Karpas-422 (cell line): ENCODE results near the gene HBA2. TPM values are rescaled to one million over a fixed set of nuclear protein-coding genes. Genes with fewer than 3 reads are reported as not detected.
"Not testable (repeated sequence)": the region's sequence is repeated elsewhere in the genome, so short reads cannot be mapped to it uniquely, and the experiment has no call there.

ENCODE experiments used
- DNase-seq: peaks from one replicate; pipeline ENCODE4 v3.0.0-alpha.2; 2015
- H2AFZ ChIP-seq: fragments of 200-600 bp; sonication (generic); 2 replicates; pipeline ENCODE4 v1.6.1; 2014; ENCODE audit warnings: antibody characterized with exemption, low read length, mixed read lengths
- H3K27ac ChIP-seq: fragments of 200-600 bp; sonication (generic); 2 replicates; pipeline ENCODE4 v1.5.1; 2014; ENCODE audit warnings: mild to moderate bottlenecking, low read length, moderate library complexity
- H3K27me3 ChIP-seq: fragments of 200-600 bp; sonication (generic); 2 replicates; pipeline ENCODE4 v1.6.1; 2014; ENCODE audit warnings: low read length, mixed read lengths
- H3K36me3 ChIP-seq: fragments of 200-600 bp; sonication (generic); 2 replicates; pipeline ENCODE4 v1.6.1; 2014; ENCODE audit warnings: low read length, mixed read lengths; ENCODE audit not compliant: insufficient read depth
- H3K4me1 ChIP-seq: fragments of 200-600 bp; sonication (generic); 2 replicates; pipeline ENCODE4 v1.6.1; 2014; ENCODE audit warnings: mild to moderate bottlenecking, low read length, mixed read lengths
- H3K4me2 ChIP-seq: fragments of 200-600 bp; sonication (generic); 2 replicates; pipeline ENCODE4 v1.6.1; 2014; ENCODE audit warnings: low read length, low read depth, mild to moderate bottlenecking; ENCODE audit not compliant: poor library complexity, severe bottlenecking
- H3K4me3 ChIP-seq: fragments of 200-600 bp; sonication (generic); 2 replicates; pipeline ENCODE4 v1.5.1; 2014; ENCODE audit warnings: mild to moderate bottlenecking, antibody characterized with exemption, low read length, mixed read lengths
- H3K79me2 ChIP-seq: fragments of 200-600 bp; sonication (generic); 2 replicates; pipeline ENCODE4 v1.6.1; 2014; ENCODE audit warnings: mild to moderate bottlenecking, low read length, mixed read lengths
- H3K9ac ChIP-seq: fragments of 200-600 bp; sonication (generic); 2 replicates; pipeline ENCODE4 v1.6.0; 2014; ENCODE audit warnings: low read length
- H3K9me2 ChIP-seq: fragments of 200-600 bp; sonication (generic), shearing (Covaris generic); replicated peaks from 2 replicates; pipeline ENCODE4 v1.6.0; 2014; ENCODE audit warnings: mild to moderate bottlenecking, low read length, moderate library complexity; ENCODE audit not compliant: insufficient read depth
- H3K9me3 ChIP-seq: fragments of 300-700, 200-600 bp; sonication (generic); 2 replicates; pipeline ENCODE4 v1.6.1; 2014; ENCODE audit warnings: low read length, mixed read lengths
- H4K20me1 ChIP-seq: fragments of 200-600 bp; sonication (generic); 2 replicates; pipeline ENCODE4 v1.6.1; 2014; ENCODE audit warnings: mild to moderate bottlenecking, antibody characterized with exemption, low read length, low read depth; ENCODE audit not compliant: insufficient read depth
- total RNA-seq: library from RNA; depleted of rRNA; stranded (reverse); fragments of >200 nt; shearing (Covaris generic); gene quantifications from 2 replicates; pipeline ENCODE4 v1.2.3, GENCODE V29; 2014; ENCODE audit warnings: low replicate concordance

HBA2 gene
- total RNA-seq, 1 experiment from 2014 or later: not detected

- no peaks in the 10 kb centered on the region for H3K36me3 ChIP-seq
- H3K9me3 ChIP-seq: no peaks in the 10 kb centered on the region
- H3K4me3 ChIP-seq: no peak overlapping the region
Observed at GRCh38 chr16:160691-161190, 11.9 kb upstream of the HBA2 start.

DNA sequence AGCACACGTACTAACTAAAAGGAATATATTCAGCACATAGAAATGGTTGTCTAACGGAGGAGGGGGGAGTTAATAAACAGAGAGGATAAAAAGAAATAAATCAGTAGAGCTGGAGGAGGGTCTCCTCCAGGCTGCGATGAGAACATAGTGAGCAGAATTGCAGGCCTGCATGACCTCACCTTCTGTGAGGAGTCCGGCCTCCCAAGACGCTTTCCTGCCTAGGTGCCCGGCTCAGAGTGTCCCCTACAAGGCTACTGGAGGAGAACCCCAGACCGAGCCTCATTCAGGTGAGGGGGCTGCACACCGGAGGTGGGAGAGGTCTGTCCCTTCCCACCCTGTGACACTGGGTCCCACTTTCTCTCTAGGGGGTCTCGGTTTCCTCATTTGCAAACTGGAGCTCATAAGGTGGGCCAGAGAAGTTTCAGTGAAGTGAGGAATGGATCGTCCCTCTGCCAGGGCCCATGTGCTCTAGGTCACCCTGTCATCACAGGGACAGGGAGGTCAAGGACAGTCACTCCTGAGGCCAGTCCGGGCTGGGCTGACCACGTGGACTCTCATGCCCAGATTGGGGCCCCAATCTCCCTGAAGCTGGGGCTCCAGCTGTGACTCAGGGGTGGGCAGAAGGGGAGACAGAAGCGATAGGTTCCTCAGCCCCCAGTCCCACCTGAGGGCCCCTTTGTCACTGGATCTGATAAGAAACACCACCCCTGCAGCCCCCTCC is 10.2 kb upstream of the HBA2 start:
- H3K9me3 ChIP-seq: no peaks in the 10 kb centered on the region
- H3K9ac ChIP-seq: no peak overlapping the region
- H3K4me1 ChIP-seq: peaks cover 7% of the 10 kb centered on the region
- H3K27ac ChIP-seq: no peak overlapping the region
- no peak for DNase-seq
- no peaks in the 10 kb centered on the region for H4K20me1 ChIP-seq
- no peak overlapping the region for H2AFZ ChIP-seq
- no peaks in the 10 kb centered on the region for H3K79me2 ChIP-seq
- H3K4me3 ChIP-seq: no peak overlapping the region
- no peaks in the 10 kb centered on the region for H3K9me2 ChIP-seq
- H3K36me3 ChIP-seq: no peaks in the 10 kb centered on the region
- no peak overlapping the region for H3K4me2 ChIP-seq
- no peaks in the 10 kb centered on the region for H3K27me3 ChIP-seq

More at GRCh38 chr16:160691-161190, 11.9 kb upstream of the HBA2 start:
- H2AFZ ChIP-seq: no peak overlapping the region
- no peak for DNase-seq
- H3K27ac ChIP-seq: no peak overlapping the region
- H4K20me1 ChIP-seq: no peaks in the 10 kb centered on the region
- H3K4me2 ChIP-seq: no peak overlapping the region
- H3K4me1 ChIP-seq: peaks cover 7% of the 10 kb centered on the region
- no peaks in the 10 kb centered on the region for H3K27me3 ChIP-seq
- H3K9ac ChIP-seq: no peak overlapping the region
- no peaks in the 10 kb centered on the region for H3K79me2 ChIP-seq
- no peaks in the 10 kb centered on the region for H3K9me2 ChIP-seq

GRCh38 chr16:163139-163538 is 9.5 kb upstream of the HBA2 start:
- not testable (repeated sequence) for H3K27ac ChIP-seq, H3K27me3 ChIP-seq, H3K4me3 ChIP-seq

GRCh38 chr16:163696-164095 is 9.0 kb upstream of the HBA2 start:
- H3K9me3 ChIP-seq, H3K36me3 ChIP-seq, H2AFZ ChIP-seq, H4K20me1 ChIP-seq, DNase-seq, H3K4me3 ChIP-seq, H3K27me3 ChIP-seq, H3K9ac ChIP-seq, H3K79me2 ChIP-seq, H3K9me2 ChIP-seq, H3K4me2 ChIP-seq, H3K27ac ChIP-seq, H3K4me1 ChIP-seq: not testable (repeated sequence)

More at GRCh38 chr16:163139-163538, 9.5 kb upstream of the HBA2 start:
- H4K20me1 ChIP-seq, H2AFZ ChIP-seq, DNase-seq, H3K9me3 ChIP-seq, H3K9me2 ChIP-seq, H3K4me2 ChIP-seq, H3K9ac ChIP-seq, H3K79me2 ChIP-seq, H3K4me1 ChIP-seq, H3K36me3 ChIP-seq: not testable (repeated sequence)

- H3K27me3 ChIP-seq, H3K9me2 ChIP-seq, H3K4me2 ChIP-seq, H3K36me3 ChIP-seq, H3K9ac ChIP-seq, H3K79me2 ChIP-seq, H3K4me3 ChIP-seq, H3K27ac ChIP-seq, DNase-seq, H3K4me1 ChIP-seq, H2AFZ ChIP-seq, H3K9me3 ChIP-seq, H4K20me1 ChIP-seq: not testable (repeated sequence)
Observed at GRCh38 chr16:164134-164823, 8.4 kb upstream of the HBA2 start.

DNA sequence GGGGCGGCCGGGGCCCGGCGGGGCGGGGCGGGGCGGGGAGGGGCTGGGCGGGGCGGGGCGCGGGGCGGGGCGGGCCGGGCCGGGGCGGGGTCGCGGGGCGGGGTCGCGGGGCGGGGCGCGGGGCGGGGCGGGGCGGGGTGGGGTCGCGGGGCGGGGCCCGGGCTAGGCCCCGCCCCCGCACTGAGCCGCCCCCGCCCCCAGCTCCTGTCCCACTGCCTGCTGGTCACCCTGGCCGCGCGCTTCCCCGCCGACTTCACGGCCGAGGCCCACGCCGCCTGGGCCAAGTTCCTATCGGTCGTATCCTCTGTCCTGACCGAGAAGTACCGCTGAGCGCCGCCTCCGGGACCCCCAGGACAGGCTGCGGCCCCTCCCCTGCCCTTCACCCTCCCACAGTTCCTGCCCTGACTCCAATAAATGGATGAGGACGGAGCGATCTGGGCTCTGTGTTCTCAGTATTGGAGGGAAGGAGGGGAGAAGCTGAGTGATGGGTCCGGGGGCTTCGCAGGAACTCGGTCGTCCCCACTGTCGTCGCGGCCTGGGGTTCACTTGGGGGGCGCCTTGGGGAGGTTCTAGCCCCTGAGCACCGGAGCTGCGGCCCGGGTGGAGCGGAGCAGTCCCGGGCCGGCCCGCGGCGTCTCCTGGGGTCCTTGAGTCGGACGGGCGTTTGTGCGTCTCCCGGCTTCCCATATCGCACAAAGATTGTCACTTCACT is 7.7 kb upstream of the HBA2 start:
- no peak overlapping the region for H2AFZ ChIP-seq
- no peaks in the 10 kb centered on the region for H3K27me3 ChIP-seq
- no peak overlapping the region for H3K27ac ChIP-seq
- H3K4me1 ChIP-seq: no peaks in the 10 kb centered on the region
- DNase-seq: no peak
- H3K79me2 ChIP-seq: no peaks in the 10 kb centered on the region
- no peaks in the 10 kb centered on the region for H4K20me1 ChIP-seq
- H3K9me2 ChIP-seq: no peaks in the 10 kb centered on the region
- H3K9me3 ChIP-seq: no peaks in the 10 kb centered on the region
- no peak overlapping the region for H3K4me2 ChIP-seq
- no peak overlapping the region for H3K4me3 ChIP-seq
- no peaks in the 10 kb centered on the region for H3K36me3 ChIP-seq
- H3K9ac ChIP-seq: no peak overlapping the region

DNA sequence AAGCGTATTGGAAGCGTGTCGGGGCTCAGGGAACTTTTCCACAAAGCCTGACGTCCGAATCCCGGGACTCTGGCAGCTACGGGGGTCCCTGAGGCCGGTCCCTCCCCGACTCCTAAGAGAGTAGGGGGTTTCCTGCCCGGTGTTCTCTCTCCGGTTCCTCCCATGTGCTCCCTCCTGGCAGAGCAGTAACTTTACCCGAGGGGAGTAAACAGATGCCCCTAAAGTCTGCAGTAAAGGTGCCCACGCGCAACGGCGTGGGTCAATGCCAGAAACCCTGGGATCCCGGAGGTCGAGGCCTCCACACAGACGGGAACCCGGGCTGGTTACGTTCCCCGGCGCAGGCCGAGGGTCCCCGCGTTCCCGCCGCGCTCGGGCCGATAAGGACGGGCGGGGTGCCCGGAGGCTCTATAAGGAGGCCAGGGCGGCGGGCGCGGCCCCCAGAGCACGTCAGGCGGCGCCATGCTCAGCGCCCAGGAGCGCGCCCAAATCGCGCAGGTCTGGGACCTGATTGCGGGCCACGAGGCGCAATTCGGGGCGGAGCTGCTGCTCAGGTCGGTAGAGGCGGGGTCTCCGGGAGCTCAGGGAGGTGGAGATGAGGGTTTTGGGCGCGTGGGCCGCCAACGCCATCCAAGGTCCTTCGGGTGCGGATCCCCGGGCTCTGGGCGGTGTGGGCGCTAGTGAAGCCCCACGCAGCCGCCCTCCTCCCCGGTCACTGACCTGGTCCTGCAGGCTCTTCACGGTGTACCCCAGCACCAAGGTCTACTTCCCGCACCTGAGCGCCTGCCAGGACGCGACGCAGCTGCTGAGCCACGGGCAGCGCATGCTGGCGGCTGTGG is 6.9 kb upstream of the HBA2 start, which contains the start of gene HBM:
TSS of gene HBM (plus strand) at position 440 of the 836 bp plus-strand sequence. CDS start at position 460, 20 bp downstream.
- H3K9ac ChIP-seq: no peak within 1 kb of the TSS
- no peak within 1 kb of the TSS for H2AFZ ChIP-seq
- H4K20me1 ChIP-seq: no peaks in the 10 kb centered on the region
- H3K79me2 ChIP-seq: no peaks in the 10 kb centered on the region
- no peak for DNase-seq
- H3K9me2 ChIP-seq: no peaks in the 10 kb centered on the region
- H3K4me1 ChIP-seq: no peaks in the 10 kb centered on the region
- H3K4me3 ChIP-seq: no peak within 1 kb of the TSS
- no peak within 1 kb of the TSS for H3K4me2 ChIP-seq
- no peaks in the 10 kb centered on the region for H3K36me3 ChIP-seq
- H3K27ac ChIP-seq: no peak within 1 kb of the TSS
- no peaks in the 10 kb centered on the region for H3K9me3 ChIP-seq
- no peaks in the 10 kb centered on the region for H3K27me3 ChIP-seq
